Colonic mucosa (tissue), 4 donors: Measurements from ENCODE around the gene ZNF512B. TPM values are rescaled to one million over a fixed set of nuclear protein-coding genes. Genes with fewer than 3 reads are reported as not detected.

Experiments used
- DNase-seq: peaks from one replicate; pipeline ENCODE4 v3.0.0-alpha.2; 2020
- H3K27ac ChIP-seq: fragments of 200-600 bp; one replicate; pipeline ENCODE4 v1.8.0; 2021
- H3K27me3 ChIP-seq: fragments of 200-600 bp; one replicate; pipeline ENCODE4 v1.8.0; 2021
- H3K36me3 ChIP-seq: fragments of 200-600 bp; one replicate; pipeline ENCODE4 v1.8.0; 2021
- H3K4me1 ChIP-seq: fragments of 200-600 bp; one replicate; pipeline ENCODE4 v1.8.0; 2021; ENCODE audit warnings: mild to moderate bottlenecking
- H3K4me3 ChIP-seq: fragments of 200-600 bp; one replicate; pipeline ENCODE4 v1.8.0; 2021
- H3K9ac ChIP-seq, 2 donors: one replicate each; pipeline ENCODE4 v1.7.0; 2013; ENCODE audit warnings: control low read depth in 2 of 2, low read depth in 2 of 2, low read length in 2 of 2
- H3K9me3 ChIP-seq: fragments of 200-600 bp; one replicate; pipeline ENCODE4 v1.8.0; 2021
- intact Hi-C: fragments of 100-400 bp; cut with DNase I; formaldehyde crosslinking; loops from one replicate; pipeline ENCODE4 v1.14.1; 2022
- total RNA-seq, 2 donors: library from RNA; stranded (reverse); fragmentation: NEBNext Ultra II Directional in 1 of 2; extraction: Animal tissue kit (Norgen Biotek cat#: 25700) in 1 of 2; gene quantifications; one replicate each; pipeline ENCODE4 v1.2.1, GENCODE V29; 2021
- TF ChIP-seq, protein P1 (sequence below): fragments of 200-600 bp; IDR thresholded peaks from one replicate; pipeline ENCODE4 v1.8.0; 2022; ENCODE audit warnings: antibody characterized with exemption, mild to moderate bottlenecking
- donor health status: healthy.
- donor health status: DM: no; HTN: no; CAD: no.
- donor health status: DM: no; HTN: no; CAD: no.

ZNF512B gene
- total RNA-seq, 2 donors from 2014 or later = 1.9 TPM

DNA sequence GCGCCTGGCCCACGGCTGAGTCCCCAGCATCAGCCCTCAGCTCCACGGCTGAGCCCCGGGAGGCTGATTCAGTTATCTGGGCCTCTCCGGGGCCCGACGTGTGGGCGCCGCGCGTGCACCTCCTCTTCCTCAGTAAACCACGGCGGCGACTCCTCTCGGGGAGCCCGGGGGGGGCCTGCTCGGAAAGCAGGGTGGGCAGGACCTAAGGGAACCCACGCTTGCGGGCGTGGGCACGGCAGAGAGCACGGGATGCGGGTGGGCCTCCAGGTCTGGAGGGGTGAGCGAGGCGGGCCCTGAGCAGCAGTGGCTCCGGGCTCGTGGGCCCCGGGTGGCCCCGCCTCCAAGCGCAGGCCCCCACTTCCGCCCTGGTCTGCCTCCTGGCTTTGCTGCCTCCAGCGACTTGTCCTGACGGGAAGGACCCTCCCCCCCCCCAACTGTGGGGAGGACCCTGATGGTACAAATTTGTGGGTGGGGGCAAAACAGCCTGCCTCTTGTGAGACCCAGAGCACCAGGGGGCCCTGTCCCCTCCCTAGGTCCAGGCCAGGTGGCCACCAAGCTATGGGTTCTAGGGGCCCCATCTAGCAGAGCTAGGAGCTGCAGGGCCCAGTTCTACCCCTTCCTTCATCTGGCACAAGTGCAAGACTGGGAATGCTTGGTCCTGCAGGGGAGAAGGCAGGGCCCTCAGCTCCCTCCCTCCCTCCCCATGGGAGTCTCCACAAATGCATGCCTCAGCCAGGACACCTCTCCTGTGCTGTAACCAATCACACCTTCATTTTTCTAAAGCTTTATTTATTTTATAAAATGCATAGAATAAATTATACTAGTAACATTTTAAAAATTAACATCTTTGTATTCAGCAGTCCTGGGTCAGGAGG lies 30.4 kb downstream of the ZNF512B start:
- no peaks in the 10 kb centered on the region for H3K27me3 ChIP-seq
- H3K4me1 ChIP-seq = no peaks in the 10 kb centered on the region
- TF ChIP-seq, protein P1, sequence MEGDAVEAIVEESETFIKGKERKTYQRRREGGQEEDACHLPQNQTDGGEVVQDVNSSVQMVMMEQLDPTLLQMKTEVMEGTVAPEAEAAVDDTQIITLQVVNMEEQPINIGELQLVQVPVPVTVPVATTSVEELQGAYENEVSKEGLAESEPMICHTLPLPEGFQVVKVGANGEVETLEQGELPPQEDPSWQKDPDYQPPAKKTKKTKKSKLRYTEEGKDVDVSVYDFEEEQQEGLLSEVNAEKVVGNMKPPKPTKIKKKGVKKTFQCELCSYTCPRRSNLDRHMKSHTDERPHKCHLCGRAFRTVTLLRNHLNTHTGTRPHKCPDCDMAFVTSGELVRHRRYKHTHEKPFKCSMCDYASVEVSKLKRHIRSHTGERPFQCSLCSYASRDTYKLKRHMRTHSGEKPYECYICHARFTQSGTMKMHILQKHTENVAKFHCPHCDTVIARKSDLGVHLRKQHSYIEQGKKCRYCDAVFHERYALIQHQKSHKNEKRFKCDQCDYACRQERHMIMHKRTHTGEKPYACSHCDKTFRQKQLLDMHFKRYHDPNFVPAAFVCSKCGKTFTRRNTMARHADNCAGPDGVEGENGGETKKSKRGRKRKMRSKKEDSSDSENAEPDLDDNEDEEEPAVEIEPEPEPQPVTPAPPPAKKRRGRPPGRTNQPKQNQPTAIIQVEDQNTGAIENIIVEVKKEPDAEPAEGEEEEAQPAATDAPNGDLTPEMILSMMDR = no peak
- DNase-seq = no peak
- no peaks in the 10 kb centered on the region for H3K9me3 ChIP-seq
- peaks cover 13% of the 10 kb centered on the region for H3K36me3 ChIP-seq
- H3K27ac ChIP-seq = no peak overlapping the region
- H3K4me3 ChIP-seq = no peak overlapping the region
- intact Hi-C loops = no loop called here
- no peak overlapping the region for H3K9ac ChIP-seq

DNA sequence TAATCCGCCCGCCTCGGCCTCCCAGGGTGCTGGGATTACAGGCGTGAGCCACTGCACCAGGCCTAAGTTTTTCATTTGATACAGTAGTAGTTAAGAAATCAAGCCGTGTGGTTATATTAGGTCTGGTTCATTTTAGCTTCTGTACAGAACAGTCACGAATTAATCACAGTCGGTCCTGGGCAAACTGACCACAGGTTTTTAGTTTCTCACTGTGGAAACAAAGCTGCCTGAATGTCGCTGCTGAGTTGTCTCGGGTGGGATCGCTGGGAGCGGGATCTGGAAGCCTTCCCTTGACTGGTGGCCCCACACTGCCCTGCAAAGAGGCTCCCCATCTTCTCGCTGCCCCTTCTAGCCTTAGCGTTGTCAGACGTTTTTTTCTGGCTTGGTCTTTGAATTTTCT lies 32.1 kb downstream of the ZNF512B start:
- DNase-seq = no peak
- Histone ChIP-seq H3K9ac (no peak overlapping the region), H3K27me3 (no peaks in the 10 kb centered on the region), H3K9me3 (no peaks in the 10 kb centered on the region), H3K27ac (no peak overlapping the region), H3K4me3 (no peak overlapping the region), H3K4me1 (no peaks in the 10 kb centered on the region), H3K36me3 (peaks cover 3% of the 10 kb centered on the region)
- TF ChIP-seq, protein P1 = no peak
- intact Hi-C loops = no loop called here

DNA sequence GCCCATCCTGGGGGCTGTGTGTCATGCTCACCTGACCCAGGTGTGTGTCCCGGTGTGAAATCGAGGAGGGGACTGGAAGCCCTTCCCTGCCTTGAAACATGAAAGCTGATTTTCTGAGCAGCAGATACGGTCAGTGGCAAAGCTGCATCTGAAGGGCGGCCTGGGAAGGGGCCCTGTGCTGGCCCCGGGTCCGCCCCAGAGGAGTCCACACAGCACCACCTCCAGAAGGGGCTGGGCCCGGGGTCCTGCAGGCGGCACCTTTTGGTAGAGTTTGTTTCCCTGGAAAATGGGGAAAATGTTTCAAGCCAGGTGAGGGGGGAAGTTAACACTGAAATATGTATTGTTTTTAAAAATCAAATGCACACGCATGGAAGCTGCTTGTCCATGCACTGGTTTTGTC lies 34.3 kb downstream of the ZNF512B start:
- Histone ChIP-seq H3K36me3 (peaks cover 4% of the 10 kb centered on the region), H3K9ac (no peak overlapping the region), H3K9me3 (no peaks in the 10 kb centered on the region), H3K4me3 (no peak overlapping the region), H3K4me1 (no peaks in the 10 kb centered on the region), H3K27me3 (no peaks in the 10 kb centered on the region), H3K27ac (no peak overlapping the region)
- TF ChIP-seq, protein P1 = no peak
- intact Hi-C loops = no loop called here
- no peak for DNase-seq

DNA sequence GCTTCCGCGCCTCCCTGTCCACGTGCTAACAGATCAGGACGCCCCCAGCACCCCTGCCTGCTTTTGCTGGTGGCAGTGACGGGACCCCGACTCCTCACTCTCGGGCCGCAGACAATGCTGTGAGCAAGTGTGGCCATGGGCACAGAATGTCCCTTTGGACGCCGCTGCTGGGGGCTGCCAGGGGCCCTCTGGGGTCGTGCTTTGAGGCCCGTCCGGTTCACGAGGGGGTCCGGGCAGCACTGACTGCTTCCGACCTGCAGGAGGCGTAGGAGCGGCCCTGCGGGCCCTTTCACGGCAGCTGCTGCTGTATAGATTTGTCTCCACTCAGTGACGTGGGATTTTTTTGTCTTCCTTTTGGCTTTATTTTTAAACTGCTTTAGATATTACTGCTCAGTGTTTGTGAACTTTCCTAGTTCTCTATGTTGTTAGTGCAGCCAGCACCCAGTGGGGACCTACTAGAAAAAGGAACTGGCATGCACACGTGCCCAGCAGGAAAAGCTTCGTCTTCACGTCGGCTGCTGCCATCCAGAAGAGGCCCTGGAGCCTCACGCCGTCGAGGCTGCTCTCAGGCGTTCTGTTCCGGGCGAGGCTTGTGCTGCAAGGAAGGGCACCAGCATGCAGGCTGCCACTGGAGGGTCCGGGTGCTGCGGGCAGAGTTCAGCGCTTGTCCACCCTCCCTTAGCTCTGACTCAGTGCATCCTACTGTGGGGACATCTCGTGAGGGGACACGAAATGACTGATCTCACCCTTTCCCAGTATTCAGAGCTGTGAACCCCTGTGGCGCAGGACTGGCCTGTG lies 35.3 kb downstream of the ZNF512B start:
- DNase-seq = no peak
- Histone ChIP-seq H3K4me3 (no peak overlapping the region), H3K9ac (no peak overlapping the region)

DNA sequence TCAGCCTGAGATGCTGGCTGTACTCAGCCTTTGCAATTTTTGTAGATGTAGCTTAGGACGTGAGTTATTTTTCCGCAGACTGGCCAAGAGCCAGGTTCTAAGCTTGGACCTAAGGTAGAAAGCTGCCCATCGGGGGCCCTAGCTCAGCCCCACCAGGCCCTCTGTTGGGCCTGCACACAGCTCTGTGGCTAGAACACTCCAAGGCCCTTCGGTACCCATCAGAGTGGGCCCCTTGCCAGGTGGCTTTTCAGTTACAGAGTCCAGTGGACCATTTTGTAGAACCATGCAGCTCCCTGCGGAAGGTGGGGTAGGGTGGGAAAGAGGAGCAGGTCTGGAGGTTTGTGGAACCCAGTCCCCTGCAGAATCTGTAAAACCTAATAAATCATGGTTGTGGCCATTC lies 36.1 kb downstream of the ZNF512B start:
- no peaks in the 10 kb centered on the region for H3K27me3 ChIP-seq
- H3K36me3 ChIP-seq = peaks cover 10% of the 10 kb centered on the region
- TF ChIP-seq, protein P1 = no peak
- H3K4me1 ChIP-seq = no peaks in the 10 kb centered on the region
- no peak overlapping the region for H3K4me3 ChIP-seq
- no peaks in the 10 kb centered on the region for H3K9me3 ChIP-seq
- H3K9ac ChIP-seq = no peak overlapping the region
- no peak for DNase-seq
- intact Hi-C loops = no loop called here
- no peak overlapping the region for H3K27ac ChIP-seq

More for the DNA sequence above, 35.3 kb downstream of the ZNF512B start:
- no peaks in the 10 kb centered on the region for H3K9me3 ChIP-seq
- no peaks in the 10 kb centered on the region for H3K27me3 ChIP-seq
- no peak overlapping the region for H3K27ac ChIP-seq
- peaks cover 7% of the 10 kb centered on the region for H3K36me3 ChIP-seq
- TF ChIP-seq, protein P1 = no peak
- H3K4me1 ChIP-seq = no peaks in the 10 kb centered on the region
- intact Hi-C loops = no loop called here
